HCT116 (cell line): Measurements from ENCODE around the gene CUBN.

Experiments
- CTCF ChIP-seq, 3 experiments: fragments of 200-600 bp in 1 of 3; sonication (generic) in 1 of 3; IDR thresholded peaks in 2 of 3; conservative IDR thresholded peaks in 1 of 3; 2 replicates each; pipeline ENCODE4 v1.5.1; 2012 to 2017; ENCODE audit warnings: low read depth in 2 of 3, low read length in 2 of 3, antibody characterized with exemption in 1 of 3, borderline replicate concordance in 1 of 3, control low read depth in 1 of 3, mild to moderate bottlenecking in 1 of 3, mixed read lengths in 1 of 3, mixed run types in 1 of 3, moderate library complexity in 1 of 3; ENCODE audit not compliant: insufficient read depth in 1 of 3
- POLR2AphosphoS5 ChIP-seq: IDR thresholded peaks from 2 replicates; pipeline ENCODE4 v1.6.1; 2011; ENCODE audit warnings: mild to moderate bottlenecking, low read depth, low read length, moderate library complexity

GRCh38 chr10:16910793-16911164, 218.8 kb downstream of the CUBN start:
- no peak for TF ChIP-seq POLR2AphosphoS5
- no peak for TF ChIP-seq CTCF (IDR thresholded peaks at IDR 0.05 in 2 of 3, conservative IDR thresholded peaks at IDR 0.05 in 1 of 3; ENCODE audit: borderline replicate concordance in 1 of 3, insufficient read depth in 1 of 3, low read depth in 2 of 3, low read length in 2 of 3)
